Left ventricle myocardium superior (tissue), 1 donor: ENCODE data around the gene PAGR1. TPM values are rescaled to one million over a fixed set of nuclear protein-coding genes. Genes with fewer than 3 reads are reported as not detected.
"Not testable (repeated sequence)": the region's sequence is repeated elsewhere in the genome, so short reads cannot be mapped to it uniquely, and the experiment has no call there.

Experiments used
- ATAC-seq: fragments of 200-7000 bp; cut with Tn5 transposase; one replicate; pipeline ENCODE4 v1.9.1; 2020; ENCODE audit warnings: mild to moderate bottlenecking, moderate library complexity
- DNase-seq: peaks from one replicate; pipeline ENCODE4 v3.0.0-alpha.2; 2020
- intact Hi-C: fragments of 100-400 bp; cut with micrococcal nuclease; formaldehyde crosslinking; loops from one replicate; pipeline ENCODE4 v1.11.0; 2022
- total RNA-seq: library from RNA; stranded (reverse); fragmentation: NEBNext Ultra II Directional; extraction: Animal tissue kit (Norgen Biotek cat#: 25700); gene quantifications from one replicate; pipeline ENCODE4 v1.2.1, GENCODE V29; 2021
- donor health status: DM: no; HTN: yes; CAD: no; lungs with severe emphysema.

The PAGR1 gene
- total RNA-seq, 1 donor from 2014 or later: 16.2 TPM

DNA sequence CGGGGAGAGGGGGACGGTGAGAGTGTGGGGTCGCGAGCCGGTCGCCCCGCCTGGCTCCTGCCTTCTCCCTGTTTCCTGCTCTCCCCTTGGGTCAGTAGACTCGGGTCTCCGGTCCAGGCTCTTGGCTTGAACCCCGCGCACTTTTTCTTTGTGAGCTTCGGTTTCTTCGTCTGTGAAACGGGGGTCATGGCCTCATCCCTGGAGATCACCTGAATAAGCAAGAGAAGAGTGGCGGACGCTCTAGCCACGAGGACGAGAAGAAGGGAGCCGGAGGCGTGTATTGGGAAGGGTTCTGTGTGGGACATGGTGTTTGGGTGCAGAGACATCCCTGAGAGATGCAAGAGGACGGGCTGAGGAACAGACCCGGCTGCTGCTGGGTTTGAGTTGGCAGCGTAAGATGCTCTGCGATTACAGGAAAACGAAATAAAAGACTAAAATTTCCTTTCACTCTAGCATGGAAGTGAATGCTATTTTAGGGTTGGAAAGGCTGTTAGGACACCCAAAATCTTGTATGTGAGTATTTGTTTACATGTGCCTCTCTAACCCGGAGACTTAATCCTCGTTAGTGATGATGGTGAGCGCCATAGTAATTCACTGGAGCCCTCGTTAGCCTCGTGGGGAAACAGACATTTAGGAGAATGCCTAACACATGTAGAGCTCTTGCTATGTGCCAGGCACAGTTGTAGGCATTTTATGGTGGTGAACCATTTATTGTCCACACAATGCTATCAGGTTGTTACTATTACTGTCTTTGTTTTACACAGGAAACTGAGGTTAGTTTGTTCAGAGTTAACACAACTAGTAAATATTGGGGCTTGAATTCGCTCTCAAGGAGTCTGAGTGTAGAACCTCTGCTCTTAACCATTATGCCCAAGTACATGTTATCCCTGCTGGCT, 24.8 kb upstream of the PAGR1 start:
- DNase-seq (no peak), ATAC-seq (no peak)
- intact Hi-C loops: no loop called here

DNA sequence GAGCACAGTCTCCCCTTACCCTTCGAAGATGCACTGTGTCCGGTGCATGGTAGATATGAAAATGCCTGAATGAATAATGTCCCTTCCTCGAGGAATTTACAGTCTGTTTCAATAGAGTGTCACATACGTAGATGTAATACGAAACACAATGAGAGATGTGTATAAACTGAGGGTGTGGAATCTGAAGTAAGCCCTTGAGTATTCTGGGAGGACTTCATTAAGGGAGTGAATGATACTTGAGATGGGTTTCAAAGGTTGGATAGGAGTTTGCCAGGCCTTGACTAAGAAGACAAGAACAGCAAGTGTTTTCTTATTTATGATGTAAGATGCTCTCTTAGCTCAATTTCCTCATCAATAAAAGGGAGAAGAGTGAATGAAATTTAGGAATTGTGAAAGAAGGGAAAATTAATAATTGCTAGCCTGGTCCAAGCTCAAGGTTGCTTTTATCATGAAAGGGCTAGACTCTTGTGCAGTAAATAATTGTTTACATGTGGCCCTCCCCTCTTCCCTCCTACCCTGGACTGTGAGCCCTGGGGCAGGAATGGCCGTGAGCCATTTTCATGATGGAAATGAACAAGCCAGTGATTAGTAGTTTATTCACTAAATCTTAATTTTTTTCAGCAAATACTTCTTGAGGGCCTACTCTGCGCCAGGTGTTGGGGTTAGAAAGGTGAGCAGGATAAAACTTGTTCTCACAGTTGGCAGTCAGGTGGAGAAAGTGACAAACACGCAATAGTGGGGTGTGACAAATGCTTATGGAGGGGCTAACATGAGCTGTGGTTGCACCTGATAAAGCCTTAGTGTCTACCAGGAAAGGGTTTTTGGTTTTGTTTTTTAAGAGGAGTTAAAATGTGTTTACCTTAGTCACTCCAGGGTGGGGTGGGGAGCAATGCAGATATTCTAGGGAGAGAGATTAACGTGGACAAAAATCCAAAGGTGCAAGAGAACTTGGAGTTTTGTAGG, 23.8 kb upstream of the PAGR1 start:
- intact Hi-C loops: no loop called here
- DNase-seq: no peak
- no peak for ATAC-seq

DNA sequence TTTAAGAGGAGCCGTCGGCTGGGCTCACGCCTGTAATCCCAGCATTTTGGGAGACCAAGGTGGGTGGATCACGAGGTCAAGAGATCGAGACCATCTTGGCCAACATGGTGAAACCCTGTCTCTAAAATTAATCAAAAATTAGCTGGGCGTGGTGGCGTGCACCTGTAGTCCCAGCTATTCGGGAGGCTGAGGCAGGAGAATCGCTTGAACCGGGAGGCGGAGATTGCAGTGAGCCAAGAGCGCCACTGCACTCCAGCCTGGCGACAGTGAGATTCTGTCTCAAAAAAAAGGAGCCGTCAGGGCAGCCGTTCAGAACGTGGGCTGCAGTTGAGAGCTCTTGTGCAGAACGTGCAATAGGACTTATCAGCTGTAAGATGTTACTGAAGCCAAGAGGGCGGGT, 22.8 kb upstream of the PAGR1 start:
- ATAC-seq, intact Hi-C loops, DNase-seq: not testable (repeated sequence)

DNA sequence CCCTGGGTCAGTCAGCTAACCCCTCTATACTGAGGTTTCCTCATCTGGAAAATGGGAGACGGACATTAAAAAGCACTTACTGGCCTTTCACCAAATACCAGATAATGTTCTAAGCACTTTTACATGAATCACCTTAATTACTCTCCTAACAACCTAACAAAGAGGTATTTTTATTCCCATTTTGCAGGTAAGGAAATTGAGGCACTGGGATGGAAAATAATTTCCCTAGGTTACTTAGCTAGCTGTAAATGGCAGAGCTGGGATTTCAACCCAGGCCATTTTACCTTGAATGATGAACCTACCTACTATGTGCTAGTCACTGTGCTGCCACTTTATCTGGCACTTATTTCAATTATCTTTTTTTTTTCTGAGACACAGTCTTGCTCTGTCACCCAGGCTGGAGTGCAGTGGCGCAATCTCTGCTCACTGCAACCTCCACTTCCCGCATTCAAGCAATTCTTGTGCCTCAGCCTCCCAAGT, 21.7 kb upstream of the PAGR1 start:
- ATAC-seq (no peak), DNase-seq (no peak)
- intact Hi-C loops: no loop called here

DNA sequence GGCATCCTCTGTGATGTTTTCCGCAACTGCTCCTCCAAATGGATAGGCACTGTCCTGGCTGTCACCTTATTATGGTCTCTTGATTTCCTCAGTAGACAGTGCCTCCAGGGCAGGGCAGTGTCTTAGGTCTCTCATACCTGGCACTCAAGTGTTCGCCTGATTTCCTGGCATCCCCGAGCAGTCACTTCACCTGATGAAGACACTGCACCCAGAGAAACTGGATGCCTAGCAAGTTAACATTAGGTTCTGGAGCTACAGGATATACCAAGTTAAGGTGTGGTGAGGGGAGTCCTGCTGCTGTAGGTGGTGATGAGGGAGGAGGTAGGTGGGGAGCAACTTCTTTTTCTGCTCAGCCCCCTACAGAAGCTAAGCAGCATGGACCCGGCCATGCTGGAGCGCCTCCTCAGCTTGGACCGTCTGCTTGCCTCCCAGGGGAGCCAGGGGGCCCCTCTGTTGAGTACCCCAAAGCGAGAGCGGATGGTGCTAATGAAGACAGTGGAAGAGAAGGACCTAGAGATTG, 13.5 kb upstream of the PAGR1 start:
- intact Hi-C loops: no loop called here
- no peak for ATAC-seq
- DNase-seq: peak; percentile 22

DNA sequence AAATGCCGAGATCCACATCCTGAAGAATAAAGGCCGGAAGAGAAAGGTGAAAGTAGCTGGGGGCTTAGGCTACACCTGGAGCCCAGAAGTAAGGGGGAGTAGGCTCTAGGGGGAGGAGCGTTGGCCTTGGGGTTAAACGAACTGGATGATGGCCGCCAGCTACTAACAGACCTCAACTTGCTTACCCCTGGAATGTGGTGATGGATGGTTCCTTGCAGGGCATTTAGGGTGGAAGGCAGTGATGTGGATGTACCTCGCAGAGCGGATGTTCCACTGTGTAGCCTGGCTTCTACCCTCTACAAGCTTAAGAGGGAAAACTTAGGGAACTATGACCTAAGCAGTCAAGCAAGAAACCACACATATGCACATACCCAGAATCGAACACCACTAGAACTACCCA, 11.9 kb upstream of the PAGR1 start:
- intact Hi-C loops: no loop called here
- ATAC-seq: no peak

DNA sequence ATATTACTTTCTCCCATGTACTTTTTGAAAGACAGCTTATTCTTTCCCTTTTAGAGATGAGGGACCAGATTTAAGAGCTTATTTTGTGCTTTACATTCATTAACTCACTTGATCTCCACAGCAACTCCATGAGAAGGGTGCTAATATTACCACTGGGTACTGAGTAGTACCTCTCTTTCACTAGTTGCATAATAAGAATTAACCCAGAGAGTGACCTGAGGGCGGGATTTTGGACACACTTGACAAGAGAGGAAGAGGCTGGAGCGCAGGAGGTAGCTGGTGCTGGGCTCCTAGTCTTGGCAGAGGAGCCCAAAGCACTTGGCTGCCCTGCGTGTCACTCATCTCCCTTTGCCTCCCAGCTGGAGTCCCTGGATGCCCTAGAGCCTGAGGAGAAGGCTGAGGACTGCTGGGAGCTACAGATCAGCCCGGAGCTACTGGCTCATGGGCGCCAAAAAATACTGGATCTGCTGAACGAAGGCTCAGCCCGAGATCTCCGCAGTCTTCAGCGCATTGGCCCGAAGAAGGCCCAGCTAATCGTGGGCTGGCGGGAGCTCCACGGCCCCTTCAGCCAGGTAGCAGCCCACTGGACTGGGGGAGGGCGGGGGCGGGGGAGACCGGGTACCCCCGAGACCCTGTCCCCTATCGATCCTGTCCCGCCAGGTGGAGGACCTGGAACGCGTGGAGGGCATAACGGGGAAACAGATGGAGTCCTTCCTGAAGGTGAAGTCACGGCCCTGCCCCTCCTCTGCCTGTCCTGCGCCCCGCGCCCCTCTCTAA, 11.3 kb upstream of the PAGR1 start:
- DNase-seq (peak; percentile 79), ATAC-seq (peak; percentile 56)
- intact Hi-C loops: no loop called here

More for the DNA sequence above, 11.9 kb upstream of the PAGR1 start:
- peak; percentile 13 for DNase-seq

DNA sequence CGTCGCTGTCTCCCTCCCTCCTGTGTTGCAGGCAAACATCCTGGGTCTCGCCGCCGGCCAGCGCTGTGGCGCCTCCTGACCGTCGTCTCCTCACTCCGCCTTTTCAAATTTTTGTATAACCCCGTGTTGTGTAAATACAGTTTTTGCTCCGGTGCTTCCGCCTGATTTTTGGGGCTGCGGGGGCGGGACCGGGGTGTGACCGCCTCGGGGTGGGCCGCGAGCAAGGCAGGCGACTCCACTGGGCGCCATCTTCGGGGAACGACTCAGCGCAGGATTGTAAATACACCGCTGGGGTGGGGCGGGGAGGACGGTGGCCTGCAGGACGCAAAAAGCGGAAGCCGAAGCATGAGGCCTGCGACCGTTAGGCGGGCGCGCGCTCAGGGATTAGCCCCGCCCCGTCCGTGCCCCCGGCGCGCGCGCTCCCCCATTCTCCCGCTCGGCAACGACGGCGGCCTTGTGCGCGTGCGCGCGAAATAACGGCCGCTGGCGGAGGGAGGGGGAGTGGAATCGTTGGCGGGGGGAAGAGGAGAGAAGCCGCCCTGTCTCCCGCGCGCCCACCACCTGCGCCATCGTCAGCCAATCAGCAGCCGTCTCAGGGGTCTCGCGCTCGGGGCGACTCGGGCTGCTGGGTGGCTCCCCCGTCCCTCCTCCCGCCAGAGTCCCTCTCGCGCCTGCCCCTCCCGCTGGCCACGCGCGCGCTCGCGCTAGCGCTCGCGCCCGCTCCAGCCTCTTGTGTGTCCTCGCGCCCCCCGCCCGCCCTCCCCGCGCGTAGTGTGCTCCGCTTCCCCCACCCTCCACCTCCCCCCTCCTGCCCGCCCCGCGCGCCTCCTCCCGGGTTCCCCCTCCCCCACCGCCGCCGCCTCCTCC, 10.5 kb upstream of the PAGR1 start:
- ATAC-seq: peak; percentile 88
- peak; percentile 99 for DNase-seq
- intact Hi-C loops: no loop called here

DNA sequence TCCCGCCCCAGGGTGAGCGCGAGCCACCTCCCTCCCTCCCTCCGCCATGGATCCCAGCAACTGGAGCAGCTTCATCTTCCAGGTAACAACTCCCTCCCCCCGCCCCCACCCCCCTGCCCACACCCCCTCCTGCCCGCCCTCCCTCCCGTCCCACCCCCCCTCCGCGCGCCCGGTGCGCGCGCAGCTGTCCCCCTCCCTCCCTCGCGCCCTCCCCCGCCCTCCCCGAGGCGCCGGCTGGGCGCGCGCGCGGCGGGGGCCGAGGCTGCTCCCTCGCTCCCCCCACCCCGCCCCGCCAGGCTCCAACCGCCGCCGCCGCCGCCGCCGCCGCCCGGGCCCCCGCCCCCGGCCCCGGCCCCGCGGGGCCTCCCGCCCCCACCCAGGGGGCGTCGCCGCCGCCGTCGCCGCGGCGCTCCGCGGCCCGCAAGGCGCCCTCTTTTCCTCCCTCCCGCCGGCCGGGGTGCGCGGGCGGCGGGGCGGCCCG, 9.8 kb upstream of the PAGR1 start, which contains the start of gene MAZ:
Gene MAZ (plus strand): TSS at position 431 of the 481 bp plus-strand sequence. CDS start 173 bp downstream, outside the sequence.
- intact Hi-C loops: no loop called here
- no peak for DNase-seq
- ATAC-seq: peak; percentile 0

DNA sequence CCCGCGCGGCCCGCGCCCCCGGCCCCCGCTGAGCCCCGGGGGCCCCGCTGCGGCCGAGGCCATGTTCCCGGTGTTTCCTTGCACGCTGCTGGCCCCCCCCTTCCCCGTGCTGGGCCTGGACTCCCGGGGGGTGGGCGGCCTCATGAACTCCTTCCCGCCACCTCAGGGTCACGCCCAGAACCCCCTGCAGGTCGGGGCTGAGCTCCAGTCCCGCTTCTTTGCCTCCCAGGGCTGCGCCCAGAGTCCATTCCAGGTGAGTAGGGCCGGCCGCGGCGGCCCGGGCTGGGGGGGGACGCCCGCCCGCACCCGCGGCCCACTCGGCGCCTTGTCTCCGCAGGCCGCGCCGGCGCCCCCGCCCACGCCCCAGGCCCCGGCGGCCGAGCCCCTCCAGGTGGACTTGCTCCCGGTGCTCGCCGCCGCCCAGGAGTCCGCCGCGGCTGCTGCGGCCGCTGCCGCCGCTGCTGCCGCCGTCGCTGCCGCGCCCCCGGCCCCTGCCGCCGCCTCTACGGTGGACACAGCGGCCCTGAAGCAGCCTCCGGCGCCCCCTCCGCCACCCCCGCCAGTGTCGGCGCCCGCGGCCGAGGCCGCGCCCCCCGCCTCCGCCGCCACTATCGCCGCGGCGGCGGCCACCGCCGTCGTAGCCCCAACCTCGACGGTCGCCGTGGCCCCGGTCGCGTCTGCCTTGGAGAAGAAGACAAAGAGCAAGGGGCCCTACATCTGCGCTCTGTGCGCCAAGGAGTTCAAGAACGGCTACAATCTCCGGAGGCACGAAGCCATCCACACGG, 9.1 kb upstream of the PAGR1 start:
- DNase-seq (peak; percentile 75), ATAC-seq (no peak)
- intact Hi-C loops: no loop called here

DNA sequence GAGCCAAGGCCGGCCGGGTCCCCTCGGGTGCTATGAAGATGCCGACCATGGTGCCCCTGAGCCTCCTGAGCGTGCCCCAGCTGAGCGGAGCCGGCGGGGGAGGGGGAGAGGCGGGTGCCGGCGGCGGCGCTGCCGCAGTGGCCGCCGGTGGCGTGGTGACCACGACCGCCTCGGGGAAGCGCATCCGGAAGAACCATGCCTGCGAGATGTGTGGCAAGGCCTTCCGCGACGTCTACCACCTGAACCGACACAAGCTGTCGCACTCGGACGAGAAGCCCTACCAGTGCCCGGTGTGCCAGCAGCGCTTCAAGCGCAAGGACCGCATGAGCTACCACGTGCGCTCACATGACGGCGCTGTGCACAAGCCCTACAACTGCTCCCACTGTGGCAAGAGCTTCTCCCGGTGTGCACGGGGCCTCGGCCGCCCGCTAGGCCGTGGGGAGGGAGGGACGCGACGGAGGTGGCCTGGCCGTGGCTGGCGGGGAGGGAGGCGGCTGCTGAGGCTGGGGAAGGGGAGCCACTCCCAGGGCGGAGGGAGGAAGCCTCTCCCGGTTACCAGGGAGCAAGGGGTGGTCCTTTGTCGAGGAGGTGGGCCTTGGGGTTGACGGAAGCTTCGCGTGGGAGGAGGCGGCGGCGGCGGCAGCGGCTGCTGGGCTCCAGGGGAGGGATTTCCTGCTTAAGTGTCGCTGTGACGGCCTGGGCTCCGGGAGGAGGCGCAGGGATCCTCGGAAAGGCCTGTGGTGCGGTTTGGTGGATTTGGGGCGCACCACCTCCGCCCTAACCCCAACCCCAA, 8.3 kb upstream of the PAGR1 start:
- DNase-seq (peak; percentile 90), ATAC-seq (peak; percentile 20)
- intact Hi-C loops: no loop called here

DNA sequence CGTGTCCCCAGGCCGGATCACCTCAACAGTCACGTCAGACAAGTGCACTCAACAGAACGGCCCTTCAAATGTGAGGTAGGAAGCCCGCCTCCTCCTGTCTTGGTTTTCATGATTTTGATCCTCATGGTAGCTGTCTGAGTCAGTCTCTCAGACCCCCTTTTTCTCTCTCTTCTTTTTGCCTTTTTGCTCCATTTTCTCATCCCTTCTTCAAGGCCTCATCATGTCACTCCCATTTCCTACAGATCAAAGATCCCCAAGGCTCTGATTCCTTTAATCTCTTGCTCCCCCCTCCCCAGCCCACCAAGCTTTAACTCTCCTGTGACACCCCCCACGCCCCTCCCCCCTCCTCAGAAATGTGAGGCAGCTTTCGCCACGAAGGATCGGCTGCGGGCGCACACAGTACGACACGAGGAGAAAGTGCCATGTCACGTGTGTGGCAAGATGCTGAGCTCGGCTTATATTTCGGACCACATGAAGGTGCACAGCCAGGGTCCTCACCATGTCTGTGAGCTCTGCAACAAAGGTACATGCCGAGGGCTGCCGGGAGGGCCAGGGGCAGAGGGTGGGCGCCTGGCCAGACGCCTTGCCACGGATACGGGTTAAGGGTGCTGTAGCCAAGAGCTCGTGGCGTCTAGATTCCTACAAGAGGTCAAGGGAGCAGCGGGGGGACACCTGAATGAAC, 7.6 kb upstream of the PAGR1 start:
- intact Hi-C loops: no loop called here
- ATAC-seq (no peak), DNase-seq (peak; percentile 39)

DNA sequence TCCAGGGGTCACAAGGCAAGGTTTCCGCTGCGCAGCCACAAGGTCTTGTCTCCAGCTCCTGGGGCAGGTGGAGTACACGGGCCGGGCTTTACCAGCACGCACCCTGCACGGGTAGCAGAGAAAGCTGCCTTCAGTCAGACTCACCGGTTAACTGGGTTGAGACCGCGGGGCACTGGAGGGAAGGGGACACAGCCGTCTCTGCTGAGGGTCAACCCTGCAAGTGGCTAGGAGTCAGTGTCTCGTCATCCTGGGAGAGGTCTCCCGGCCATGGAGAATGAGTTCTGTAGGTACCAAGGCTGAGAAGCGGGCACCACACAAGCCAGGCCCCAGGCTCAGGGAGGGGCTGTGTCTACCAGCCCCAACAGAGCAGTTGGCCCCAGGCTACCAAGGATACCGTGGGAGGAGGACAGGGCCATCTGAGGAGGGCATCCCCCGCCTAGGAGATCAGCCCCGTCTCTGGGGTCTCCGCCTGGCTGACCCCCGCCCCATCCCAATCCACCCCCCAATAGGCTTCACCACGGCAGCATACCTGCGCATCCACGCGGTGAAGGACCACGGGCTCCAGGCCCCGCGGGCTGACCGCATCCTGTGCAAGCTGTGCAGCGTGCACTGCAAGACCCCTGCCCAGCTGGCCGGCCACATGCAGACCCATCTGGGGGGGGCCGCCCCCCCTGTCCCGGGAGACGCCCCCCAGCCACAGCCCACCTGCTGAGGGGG, 6.8 kb upstream of the PAGR1 start:
- ATAC-seq (no peak), DNase-seq (peak; percentile 38)
- intact Hi-C loops: no loop called here

DNA sequence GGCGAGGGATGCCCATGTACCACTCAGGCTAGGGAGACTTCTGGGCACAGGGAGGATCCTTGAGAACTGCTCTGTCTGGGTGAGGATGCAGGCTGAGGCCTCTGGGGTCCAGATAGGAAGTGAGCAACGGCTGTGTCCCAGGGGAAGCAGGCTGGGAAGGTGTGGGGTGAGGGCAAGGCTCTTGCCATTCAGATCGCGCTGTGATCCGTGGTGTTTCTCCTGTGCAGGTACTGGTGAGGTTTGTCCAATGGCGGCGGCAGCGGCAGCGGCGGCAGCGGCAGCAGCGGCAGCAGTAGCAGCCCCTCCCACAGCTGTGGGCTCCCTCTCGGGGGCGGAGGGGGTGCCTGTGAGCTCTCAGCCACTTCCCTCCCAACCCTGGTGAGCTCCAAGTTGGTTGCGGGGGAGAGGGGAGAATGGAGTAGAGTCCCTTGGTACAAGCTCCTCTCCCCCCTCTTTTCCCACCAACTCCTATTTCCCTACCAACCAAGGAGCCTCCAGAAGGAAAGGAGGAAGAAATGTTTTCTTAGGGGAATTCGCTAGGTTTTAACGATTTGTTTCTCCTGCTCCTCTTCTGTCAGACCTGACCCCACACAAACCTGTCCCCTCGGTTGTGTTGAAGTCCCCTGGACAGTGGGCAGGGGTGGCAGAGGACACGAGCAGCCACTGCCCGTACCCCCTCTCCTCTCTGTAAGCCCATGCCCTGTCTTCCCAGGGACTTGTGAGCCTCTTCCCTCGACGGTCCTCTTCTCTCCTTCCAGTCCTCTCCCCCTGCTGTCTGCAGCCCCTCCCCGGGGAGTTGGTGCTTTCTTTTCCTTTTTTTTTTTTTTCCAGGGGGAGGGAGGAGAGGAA, 5.9 kb upstream of the PAGR1 start:
- DNase-seq (peak; percentile 45), ATAC-seq (no peak)
- intact Hi-C loops: no loop called here
